Kidney capillary endothelial cell (primary cell): Measurements from ENCODE around the gene MDP1.
"Not testable (repeated sequence)": the region's sequence is repeated elsewhere in the genome, so short reads cannot be mapped to it uniquely, and the experiment has no call there.

Experiments used
- DNase-seq: peaks from one replicate; pipeline ENCODE4 v3.0.0-alpha.2; 2018; ENCODE audit warnings: low spot score

MDP1 gene

GRCh38 chr14:24231263-24232120, 15.6 kb upstream of the MDP1 start:
- DNase-seq = no peak

- no peak for DNase-seq
Measured at GRCh38 chr14:24228902-24229301, 13.0 kb upstream of the MDP1 start.

GRCh38 chr14:24226473-24226872, 10.6 kb upstream of the MDP1 start:
- no peak for DNase-seq

- peak; percentile 94 for DNase-seq
Measured at GRCh38 chr14:24224618-24225071, 8.8 kb upstream of the MDP1 start.

GRCh38 chr14:24222987-24223386, 7.1 kb upstream of the MDP1 start:
- DNase-seq = not testable (repeated sequence)

- DNase-seq = no peak
Measured at GRCh38 chr14:24219521-24219920, 3.7 kb upstream of the MDP1 start.

- DNase-seq = no peak
Measured at GRCh38 chr14:24219080-24219479, 3.2 kb upstream of the MDP1 start.

GRCh38 chr14:24216876-24217275, 1.0 kb upstream of the MDP1 start:
- DNase-seq = not testable (repeated sequence)

- no peak for DNase-seq
Measured at GRCh38 chr14:24216345-24216699, 456 bp upstream of the MDP1 start.

GRCh38 chr14:24213866-24214662, 1.8 kb downstream of the MDP1 start:
- DNase-seq = no peak

- peak; percentile 95 for DNase-seq
Measured at GRCh38 chr14:24212924-24213865, 2.7 kb downstream of the MDP1 start, which contains the start of gene CHMP4A. TSS of gene CHMP4A (minus strand) at chr14:24213488. CDS start at chr14:24213439, 49 bp downstream.

- no peak for DNase-seq
Measured at GRCh38 chr14:24211311-24211710, 4.6 kb downstream of the MDP1 start.

GRCh38 chr14:24207625-24208024, 8.2 kb downstream of the MDP1 start:
- DNase-seq = no peak

- no peak for DNase-seq
Measured at GRCh38 chr14:24207104-24207551, 8.7 kb downstream of the MDP1 start.

GRCh38 chr14:24206260-24207103, 9.4 kb downstream of the MDP1 start:
- DNase-seq = no peak

- no peak for DNase-seq
Measured at GRCh38 chr14:24204163-24205146, 11.4 kb downstream of the MDP1 start.

- DNase-seq = not testable (repeated sequence)
Measured at GRCh38 chr14:24203249-24203886, 12.5 kb downstream of the MDP1 start.

- DNase-seq = not testable (repeated sequence)
Measured at GRCh38 chr14:24202538-24202937, 13.3 kb downstream of the MDP1 start.
